Parathyroid adenoma (tissue), 2 donors: Measurements from ENCODE around the gene MFAP2.
A peak's percentile ranks its signal among the peaks of the same experiment; 100 is the strongest.

Experiments used
- H2AFZ ChIP-seq: fragments of 300-600 bp; sonication (generic); one replicate; pipeline ENCODE4 v1.7.0; 2017; ENCODE audit warnings: antibody characterized with exemption, mild to moderate bottlenecking
- H3K27ac ChIP-seq: fragments of 300-600 bp; sonication (generic); one replicate; pipeline ENCODE4 v1.7.0; 2017
- H3K27me3 ChIP-seq: fragments of 300-600 bp; sonication (generic); one replicate; pipeline ENCODE4 v1.7.0; 2017; ENCODE audit warnings: low read length; ENCODE audit not compliant: control insufficient read depth, insufficient read depth
- H3K36me3 ChIP-seq: fragments of 300-600 bp; sonication (generic); one replicate; pipeline ENCODE4 v1.7.0; 2017; ENCODE audit warnings: low read length; ENCODE audit not compliant: control insufficient read depth, insufficient read depth
- H3K4me1 ChIP-seq: fragments of 300-600 bp; sonication (generic); one replicate; pipeline ENCODE4 v1.7.0; 2017; ENCODE audit warnings: control low read depth
- H3K4me2 ChIP-seq: fragments of 300-600 bp; sonication (generic); one replicate; pipeline ENCODE4 v1.7.0; 2017; ENCODE audit warnings: low read length
- H3K4me3 ChIP-seq: fragments of 300-600 bp; sonication (generic); one replicate; pipeline ENCODE4 v1.7.0; 2017; ENCODE audit warnings: low read depth, low read length
- H3K79me2 ChIP-seq: fragments of 300-600 bp; sonication (generic); one replicate; pipeline ENCODE4 v1.7.0; 2017; ENCODE audit warnings: control low read depth
- H3K9ac ChIP-seq: fragments of 300-600 bp; sonication (generic); one replicate; pipeline ENCODE4 v1.7.0; 2017; ENCODE audit warnings: mild to moderate bottlenecking
- H3K9me3 ChIP-seq: fragments of 300-600 bp; sonication (generic); one replicate; pipeline ENCODE4 v1.7.0; 2017; ENCODE audit warnings: low read length; ENCODE audit not compliant: control insufficient read depth
- CTCF ChIP-seq: fragments of 300-600 bp; sonication (generic); IDR thresholded peaks from one replicate; pipeline ENCODE4 v1.7.0; 2017; ENCODE audit warnings: antibody characterized with exemption, mild to moderate bottlenecking
- donor health status: primary hyperparathyroidism.

MFAP2 gene

GRCh38 chr1:17013491-17014320 lies 33.3 kb upstream of the MFAP2 start:
- Histone ChIP-seq H2AFZ (no peak overlapping the region), H3K4me1 (peaks cover 2% of the 10 kb centered on the region), H3K27me3 (no peaks in the 10 kb centered on the region), H3K4me3 (no peak overlapping the region), H3K9me3 (no peaks in the 10 kb centered on the region), H3K79me2 (peaks cover 3% of the 10 kb centered on the region), H3K36me3 (no peaks in the 10 kb centered on the region), H3K4me2 (no peak overlapping the region), H3K27ac (no peak overlapping the region), H3K9ac (no peak overlapping the region)
- no peak for TF ChIP-seq CTCF

GRCh38 chr1:17012775-17013490 lies 32.5 kb upstream of the MFAP2 start:
- H3K4me1 ChIP-seq, result peaks cover 2% of the 10 kb centered on the region
- no peak overlapping the region for H3K9ac ChIP-seq

GRCh38 chr1:17011439-17012307 lies 31.3 kb upstream of the MFAP2 start, which contains the start of gene ATP13A2:
Gene ATP13A2 (minus strand): TSS chr1:17011928. CDS start chr1:17011738, 190 bp downstream.
- TF ChIP-seq CTCF, result no peak
- H3K9ac ChIP-seq, result no peak within 1 kb of the TSS
- H3K4me3 ChIP-seq, result peak within 1 kb of the TSS; percentile 63
- H3K27ac ChIP-seq, result no peak within 1 kb of the TSS
- H3K79me2 ChIP-seq, result peaks cover 3% of the 10 kb centered on the region
- no peaks in the 10 kb centered on the region for H3K36me3 ChIP-seq
- H3K4me1 ChIP-seq, result peaks cover 2% of the 10 kb centered on the region
- peak within 1 kb of the TSS; percentile 82 for H3K4me2 ChIP-seq
- no peaks in the 10 kb centered on the region for H3K9me3 ChIP-seq
- no peaks in the 10 kb centered on the region for H3K27me3 ChIP-seq
- peak within 1 kb of the TSS; percentile 70 for H2AFZ ChIP-seq

More at GRCh38 chr1:17012775-17013490, 32.5 kb upstream of the MFAP2 start:
- Histone ChIP-seq H3K9me3 (no peaks in the 10 kb centered on the region), H3K27ac (no peak overlapping the region), H3K79me2 (peaks cover 3% of the 10 kb centered on the region), H3K4me2 (no peak overlapping the region), H3K27me3 (no peaks in the 10 kb centered on the region), H3K36me3 (no peaks in the 10 kb centered on the region), H2AFZ (no peak overlapping the region), H3K4me3 (no peak overlapping the region)
- TF ChIP-seq CTCF, result no peak

- H3K27ac ChIP-seq, result no peak overlapping the region
- H3K9ac ChIP-seq, result no peak overlapping the region
- TF ChIP-seq CTCF, result no peak
Observed at GRCh38 chr1:17011092-17011438, 30.6 kb upstream of the MFAP2 start.

More at GRCh38 chr1:17011092-17011438, 30.6 kb upstream of the MFAP2 start:
- H3K36me3 ChIP-seq, result no peaks in the 10 kb centered on the region
- H3K9me3 ChIP-seq, result no peaks in the 10 kb centered on the region
- H3K27me3 ChIP-seq, result no peaks in the 10 kb centered on the region
- H3K4me2 ChIP-seq, result peak overlapping the region; percentile 82
- H3K4me1 ChIP-seq, result peaks cover 2% of the 10 kb centered on the region
- H3K79me2 ChIP-seq, result peaks cover 3% of the 10 kb centered on the region
- H2AFZ ChIP-seq, result peak overlapping the region; percentile 56
- H3K4me3 ChIP-seq, result peak overlapping the region; percentile 63
